Measurements from ENCODE around the gene TPST1.

GRCh38 chr7:66176914-66177313, 28.2 kb upstream of the TPST1 start:
- no peak for TF ChIP-seq POLR2A (IDR thresholded peaks at IDR 0.05)
- no peak for TF ChIP-seq CTCF (IDR thresholded peaks at IDR 0.05)
- TF ChIP-seq POLR2AphosphoS5 (IDR thresholded peaks at IDR 0.05): no peak
